CD4-positive, alpha-beta T cell treated with Interleukin-21 for 1 hour (primary cell): ENCODE measurements around the gene HACL1.
"Not testable (repeated sequence)": the region's sequence is repeated elsewhere in the genome, so short reads cannot be mapped to it uniquely, and the experiment has no call there.

Experiments
- DNase-seq: peaks from one replicate; pipeline ENCODE4 v3.0.0-alpha.2; 2020

Gene HACL1

GRCh38 chr3:15578289-15578867 is 23.0 kb downstream of the HACL1 start:
- no peak for DNase-seq

GRCh38 chr3:15576475-15576874 is 24.9 kb downstream of the HACL1 start:
- no peak for DNase-seq

- no peak for DNase-seq
Observed at GRCh38 chr3:15575446-15575845, 25.9 kb downstream of the HACL1 start.

- DNase-seq, result no peak
Observed at GRCh38 chr3:15572138-15572537, 29.2 kb downstream of the HACL1 start.

GRCh38 chr3:15563190-15563589 is 38.2 kb downstream of the HACL1 start:
- DNase-seq, result no peak

- no peak for DNase-seq
Observed at GRCh38 chr3:15562560-15562959, 38.8 kb downstream of the HACL1 start.

GRCh38 chr3:15558581-15558980 is 42.8 kb downstream of the HACL1 start:
- no peak for DNase-seq

GRCh38 chr3:15557511-15557946 is 43.8 kb downstream of the HACL1 start:
- DNase-seq, result peak; percentile 88

- peak; percentile 44 for DNase-seq
Observed at GRCh38 chr3:15556512-15556911, 44.9 kb downstream of the HACL1 start.

GRCh38 chr3:15553749-15554148 is 47.6 kb downstream of the HACL1 start:
- no peak for DNase-seq

GRCh38 chr3:15551902-15552301 is 49.5 kb downstream of the HACL1 start:
- no peak for DNase-seq

- DNase-seq, result no peak
Observed at GRCh38 chr3:15549846-15550245, 51.5 kb downstream of the HACL1 start.

GRCh38 chr3:15542614-15543013 is 58.8 kb downstream of the HACL1 start:
- DNase-seq, result no peak

GRCh38 chr3:15541371-15541770 is 60.0 kb downstream of the HACL1 start:
- DNase-seq, result no peak

- DNase-seq, result no peak
Observed at GRCh38 chr3:15539066-15539465, 62.3 kb downstream of the HACL1 start.

- DNase-seq, result no peak
Observed at GRCh38 chr3:15538345-15538744, 63.0 kb downstream of the HACL1 start.

GRCh38 chr3:15536856-15537255 is 64.5 kb downstream of the HACL1 start:
- DNase-seq, result peak; percentile 30

- peak; percentile 28 for DNase-seq
Observed at GRCh38 chr3:15535732-15536131, 65.6 kb downstream of the HACL1 start.

- not testable (repeated sequence) for DNase-seq
Observed at GRCh38 chr3:15532614-15533013, 68.8 kb downstream of the HACL1 start.

- DNase-seq, result no peak
Observed at GRCh38 chr3:15531346-15531745, 70.0 kb downstream of the HACL1 start.

- DNase-seq, result peak; percentile 9
Observed at GRCh38 chr3:15528854-15529537, 72.4 kb downstream of the HACL1 start.

GRCh38 chr3:15527031-15527459 is 74.3 kb downstream of the HACL1 start:
- no peak for DNase-seq

GRCh38 chr3:15525790-15526189 is 75.6 kb downstream of the HACL1 start:
- no peak for DNase-seq

GRCh38 chr3:15523660-15524417 is 77.5 kb downstream of the HACL1 start:
- DNase-seq, result no peak
